Astrocyte (in vitro differentiated cells and primary cell): Measurements from ENCODE around the gene P4HA2.

Experiments
- EZH2 ChIP-seq: IDR thresholded peaks from 2 replicates; pipeline ENCODE4 v1.6.1; 2012; ENCODE audit warnings: mild to moderate bottlenecking, low read length, inconsistent platforms; ENCODE audit not compliant: insufficient read depth
- TF ChIP-seq, protein P1 (sequence below): IDR thresholded peaks from 2 replicates; pipeline ENCODE4 v1.5.1; 2011; ENCODE audit warnings: low read depth, mild to moderate bottlenecking, inconsistent platforms, low read length, moderate library complexity; ENCODE audit not compliant: insufficient read depth

DNA sequence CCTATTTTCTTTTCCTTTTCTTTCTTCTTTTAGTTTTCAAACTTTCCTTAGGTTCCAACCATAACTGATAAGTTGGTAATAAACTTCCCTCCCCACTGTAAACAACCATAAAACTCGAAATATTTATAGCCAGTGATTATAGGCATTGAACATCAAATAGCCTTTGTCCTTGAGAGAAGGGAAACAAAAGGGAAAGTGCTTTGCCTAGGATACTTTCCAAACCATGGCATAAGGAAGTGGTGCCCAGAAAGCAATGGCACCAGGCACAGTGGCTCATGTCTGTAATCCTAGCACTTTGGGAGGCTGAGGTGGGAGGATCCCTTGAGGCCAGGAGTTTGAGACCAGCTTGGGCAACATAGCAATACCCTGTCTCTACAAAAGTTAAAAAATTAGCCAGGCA, 17.9 kb upstream of the P4HA2 start:
- TF ChIP-seq, protein P1, sequence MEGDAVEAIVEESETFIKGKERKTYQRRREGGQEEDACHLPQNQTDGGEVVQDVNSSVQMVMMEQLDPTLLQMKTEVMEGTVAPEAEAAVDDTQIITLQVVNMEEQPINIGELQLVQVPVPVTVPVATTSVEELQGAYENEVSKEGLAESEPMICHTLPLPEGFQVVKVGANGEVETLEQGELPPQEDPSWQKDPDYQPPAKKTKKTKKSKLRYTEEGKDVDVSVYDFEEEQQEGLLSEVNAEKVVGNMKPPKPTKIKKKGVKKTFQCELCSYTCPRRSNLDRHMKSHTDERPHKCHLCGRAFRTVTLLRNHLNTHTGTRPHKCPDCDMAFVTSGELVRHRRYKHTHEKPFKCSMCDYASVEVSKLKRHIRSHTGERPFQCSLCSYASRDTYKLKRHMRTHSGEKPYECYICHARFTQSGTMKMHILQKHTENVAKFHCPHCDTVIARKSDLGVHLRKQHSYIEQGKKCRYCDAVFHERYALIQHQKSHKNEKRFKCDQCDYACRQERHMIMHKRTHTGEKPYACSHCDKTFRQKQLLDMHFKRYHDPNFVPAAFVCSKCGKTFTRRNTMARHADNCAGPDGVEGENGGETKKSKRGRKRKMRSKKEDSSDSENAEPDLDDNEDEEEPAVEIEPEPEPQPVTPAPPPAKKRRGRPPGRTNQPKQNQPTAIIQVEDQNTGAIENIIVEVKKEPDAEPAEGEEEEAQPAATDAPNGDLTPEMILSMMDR = no peak
- TF ChIP-seq EZH2 = no peak
